GM12891 (cell line): ENCODE measurements around the gene CARD11.

Source experiments
- PAX5 ChIP-seq: IDR thresholded peaks from 2 replicates; pipeline ENCODE4 v1.6.1; 2011; ENCODE audit warnings: low read length, moderate library complexity, mild to moderate bottlenecking; ENCODE audit not compliant: insufficient read depth, severe bottlenecking
- POLR2A ChIP-seq: IDR thresholded peaks from 2 replicates; pipeline ENCODE4 v1.6.1; 2011; ENCODE audit warnings: low read depth, low read length, control low read depth
- POLR2AphosphoS5 ChIP-seq: IDR thresholded peaks from 2 replicates; pipeline ENCODE4 v1.6.1; 2011; ENCODE audit warnings: low read depth, low read length, control low read depth
- SPI1 ChIP-seq: IDR thresholded peaks from 2 replicates; pipeline ENCODE4 v1.6.1; 2011; ENCODE audit warnings: low read depth, low read length, control low read depth
- TAF1 ChIP-seq: IDR thresholded peaks from 2 replicates; pipeline ENCODE4 v1.6.1; 2011; ENCODE audit warnings: low read depth, low read length, control low read depth

- TF ChIP-seq SPI1 = no peak
- TF ChIP-seq POLR2AphosphoS5 = no peak
- no peak for TF ChIP-seq POLR2A
- no peak for TF ChIP-seq TAF1
- no peak for TF ChIP-seq PAX5
Observed at GRCh38 chr7:2982401-2982800, 61.3 kb downstream of the CARD11 start.
